HG03571 (cell line): ENCODE results near the gene TSGA10.
"Not testable (repeated sequence)": the region's sequence is repeated elsewhere in the genome, so short reads cannot be mapped to it uniquely, and the experiment has no call there.

ENCODE experiments used
- ATAC-seq: cut with Tn5 transposase; IDR thresholded peaks from one replicate; pipeline ENCODE4 v1.9.1; 2021; ENCODE audit not compliant: unreplicated experiment

Gene TSGA10, protein sequence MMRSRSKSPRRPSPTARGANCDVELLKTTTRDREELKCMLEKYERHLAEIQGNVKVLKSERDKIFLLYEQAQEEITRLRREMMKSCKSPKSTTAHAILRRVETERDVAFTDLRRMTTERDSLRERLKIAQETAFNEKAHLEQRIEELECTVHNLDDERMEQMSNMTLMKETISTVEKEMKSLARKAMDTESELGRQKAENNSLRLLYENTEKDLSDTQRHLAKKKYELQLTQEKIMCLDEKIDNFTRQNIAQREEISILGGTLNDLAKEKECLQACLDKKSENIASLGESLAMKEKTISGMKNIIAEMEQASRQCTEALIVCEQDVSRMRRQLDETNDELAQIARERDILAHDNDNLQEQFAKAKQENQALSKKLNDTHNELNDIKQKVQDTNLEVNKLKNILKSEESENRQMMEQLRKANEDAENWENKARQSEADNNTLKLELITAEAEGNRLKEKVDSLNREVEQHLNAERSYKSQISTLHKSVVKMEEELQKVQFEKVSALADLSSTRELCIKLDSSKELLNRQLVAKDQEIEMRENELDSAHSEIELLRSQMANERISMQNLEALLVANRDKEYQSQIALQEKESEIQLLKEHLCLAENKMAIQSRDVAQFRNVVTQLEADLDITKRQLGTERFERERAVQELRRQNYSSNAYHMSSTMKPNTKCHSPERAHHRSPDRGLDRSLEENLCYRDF

GRCh38 chr2:99154643-99155536, at the start of gene TSGA10, which contains the start of gene LIPT1:
Gene TSGA10, minus strand, starts transcription at chr2:99154942. Its CDS starts 45,503 bp downstream, at chr2:99109439.
Gene LIPT1, plus strand, starts transcription at chr2:99154967. Its CDS starts 6,991 bp downstream, at chr2:99161958.
- ATAC-seq, result peak; percentile 96

DNA sequence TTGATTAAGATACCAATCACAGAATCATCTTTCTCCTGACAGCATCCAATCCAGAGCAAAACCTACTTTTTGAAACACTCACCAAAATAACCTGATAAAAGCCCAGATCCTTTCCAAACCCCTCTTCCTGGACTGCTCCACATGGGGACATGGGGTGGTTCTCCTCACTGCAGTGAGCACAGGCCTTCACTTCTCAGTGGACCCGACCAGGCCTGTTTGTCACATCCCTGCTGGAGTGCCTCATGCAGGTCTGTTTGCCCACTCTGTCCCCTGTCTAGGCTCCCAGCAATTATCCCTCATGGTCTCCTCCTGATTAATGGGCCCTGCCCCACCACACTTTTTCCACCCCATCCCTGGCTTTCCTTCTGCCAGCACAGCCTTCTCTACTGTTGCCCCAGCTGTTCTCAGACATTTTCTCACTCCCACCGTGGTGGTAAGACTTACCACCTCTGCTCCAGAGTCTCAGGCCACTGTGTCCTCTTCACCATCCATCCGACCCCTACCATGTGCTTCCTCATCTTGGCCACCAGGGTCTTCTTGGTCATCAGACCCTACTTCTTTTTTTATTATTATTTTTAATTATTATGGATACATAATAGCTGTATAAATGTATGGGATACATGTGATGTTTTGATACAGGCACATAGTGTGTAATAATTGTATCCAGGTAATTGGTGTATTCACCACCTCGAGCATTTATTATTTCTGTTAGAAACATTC, 47.4 kb upstream of the TSGA10 start:
- no peak for ATAC-seq

DNA sequence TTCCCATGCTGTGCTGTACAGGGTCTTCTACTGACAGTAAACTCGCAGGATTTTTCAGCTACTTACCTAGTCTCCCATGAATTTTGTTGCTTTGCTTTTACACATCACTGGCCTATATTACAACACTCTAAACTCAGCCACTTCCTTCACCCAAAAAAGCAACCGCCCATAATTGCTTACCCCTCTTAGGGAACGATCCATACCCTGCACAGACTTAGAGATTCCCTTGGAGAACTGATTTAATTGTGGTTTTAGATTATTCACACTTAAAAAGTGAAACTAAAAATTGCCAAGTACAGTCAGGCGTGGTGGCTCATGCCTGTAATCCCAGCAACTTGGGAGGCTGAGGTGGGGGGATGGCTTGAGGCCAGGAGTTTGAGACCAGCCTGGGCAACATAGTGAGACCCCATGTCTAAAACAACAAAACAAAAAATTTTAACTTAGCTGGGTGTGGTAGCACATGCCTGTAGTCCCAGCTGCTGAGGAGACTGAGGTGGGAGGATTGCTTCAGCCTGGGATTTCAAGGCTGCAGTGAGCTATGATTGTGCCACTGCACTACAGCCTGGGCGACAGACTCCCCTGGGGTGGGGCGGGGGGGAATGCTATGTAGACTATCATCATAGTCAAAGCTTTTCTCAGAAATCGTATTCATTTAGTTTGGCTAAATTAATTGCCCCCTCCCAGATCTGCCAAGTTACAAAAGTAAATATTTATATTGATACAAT, 45.5 kb upstream of the TSGA10 start:
- no peak for ATAC-seq

GRCh38 chr2:99198103-99198841, 43.5 kb upstream of the TSGA10 start:
- ATAC-seq, result no peak

- not testable (repeated sequence) for ATAC-seq
Measured at GRCh38 chr2:99192364-99192763, 37.6 kb upstream of the TSGA10 start.

DNA sequence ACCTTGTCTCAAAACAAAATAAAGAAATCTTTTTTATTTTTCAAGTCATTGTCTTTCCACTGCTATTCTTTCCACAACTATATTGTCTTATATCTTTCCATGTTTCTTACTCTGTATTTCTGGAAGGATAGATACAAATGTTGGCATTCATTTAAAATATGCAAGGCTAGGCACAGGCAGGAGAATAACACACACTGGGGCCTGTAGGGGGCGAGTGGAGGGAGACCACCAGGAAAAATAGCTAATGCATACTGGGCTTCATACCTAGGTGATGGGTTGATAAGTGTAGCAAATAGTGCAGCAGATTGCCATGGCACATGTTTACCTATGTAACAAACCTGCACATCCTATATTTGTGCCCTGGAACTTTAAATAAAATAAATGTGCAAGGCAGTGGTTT, 35.8 kb upstream of the TSGA10 start:
- ATAC-seq, result no peak

- no peak for ATAC-seq
Measured at GRCh38 chr2:99188357-99188756, 33.6 kb upstream of the TSGA10 start.

GRCh38 chr2:99187011-99187410, 32.3 kb upstream of the TSGA10 start:
- no peak for ATAC-seq

- no peak for ATAC-seq
Measured at GRCh38 chr2:99184811-99185210, 30.1 kb upstream of the TSGA10 start.

- ATAC-seq, result no peak
Measured at GRCh38 chr2:99183025-99183424, 28.3 kb upstream of the TSGA10 start.

DNA sequence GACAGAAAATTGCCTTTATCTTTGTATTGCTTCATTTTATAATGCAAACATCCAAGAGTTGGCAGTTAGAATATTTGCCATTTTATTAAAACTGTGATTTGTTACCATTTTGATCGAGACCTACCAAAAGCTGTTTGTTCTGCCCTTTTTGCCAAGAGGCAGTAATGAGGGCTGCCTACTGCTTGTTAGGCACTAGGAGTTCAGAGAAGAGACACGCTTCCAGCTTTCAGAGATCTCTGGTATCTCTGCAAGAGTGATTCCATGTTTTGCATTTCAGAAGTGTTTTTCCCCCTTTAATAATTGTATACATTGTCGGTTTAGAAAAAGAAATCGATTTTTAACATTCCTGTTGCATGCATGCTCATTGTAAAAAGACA, 26.9 kb upstream of the TSGA10 start:
- ATAC-seq, result no peak

DNA sequence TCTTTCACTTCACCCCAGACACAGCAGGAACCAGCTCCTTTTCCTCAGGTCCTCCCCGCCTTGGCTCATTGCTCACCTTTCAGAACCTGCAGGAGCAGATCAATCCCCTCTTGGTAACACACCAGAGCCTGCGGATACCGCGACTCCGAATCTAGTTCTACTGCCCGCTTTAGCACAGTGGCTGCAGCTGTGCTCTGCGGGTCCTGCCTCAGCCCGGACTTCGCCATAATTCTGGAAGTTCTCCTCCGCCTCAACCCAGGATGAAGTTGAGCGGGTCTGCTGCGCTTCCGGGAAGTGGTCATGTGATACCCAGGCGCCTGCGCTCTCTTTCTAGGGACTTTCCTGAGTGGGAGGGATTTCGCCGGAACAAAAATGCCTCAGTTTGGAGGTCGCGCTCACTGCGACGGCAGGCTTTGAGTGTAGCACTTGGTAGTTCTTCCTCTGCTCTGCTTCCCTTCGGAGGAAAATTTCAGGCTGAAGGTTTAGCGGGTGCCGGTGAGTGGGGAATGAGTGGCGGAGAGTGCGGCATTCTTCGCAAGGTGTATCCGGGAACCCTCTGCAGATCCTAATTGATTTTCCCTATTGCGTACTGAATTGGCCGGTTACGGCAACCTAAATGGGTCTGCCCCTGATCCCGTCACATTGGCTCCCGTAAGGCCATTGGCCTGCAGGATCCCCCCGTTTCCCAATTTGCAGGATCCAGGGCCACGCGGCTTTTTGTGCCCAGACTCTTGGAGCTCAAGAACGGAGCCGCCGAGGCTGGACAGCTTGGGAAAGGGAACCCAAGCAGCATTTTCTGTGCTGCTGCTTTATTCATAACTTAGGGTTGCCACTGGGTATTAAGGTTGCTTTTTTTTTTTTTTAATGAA, 26.2 kb upstream of the TSGA10 start, which contains the start of the genes MITD1 and MRPL30:
TSS of gene MITD1 (minus strand) at position 304 of the 869 bp plus-strand sequence. CDS start at position 227, 77 bp downstream.
TSS of gene MRPL30 (plus strand) at position 430 of the 869 bp plus-strand sequence. CDS start 5,020 bp downstream, outside the sequence.
- peak; percentile 91 for ATAC-seq

DNA sequence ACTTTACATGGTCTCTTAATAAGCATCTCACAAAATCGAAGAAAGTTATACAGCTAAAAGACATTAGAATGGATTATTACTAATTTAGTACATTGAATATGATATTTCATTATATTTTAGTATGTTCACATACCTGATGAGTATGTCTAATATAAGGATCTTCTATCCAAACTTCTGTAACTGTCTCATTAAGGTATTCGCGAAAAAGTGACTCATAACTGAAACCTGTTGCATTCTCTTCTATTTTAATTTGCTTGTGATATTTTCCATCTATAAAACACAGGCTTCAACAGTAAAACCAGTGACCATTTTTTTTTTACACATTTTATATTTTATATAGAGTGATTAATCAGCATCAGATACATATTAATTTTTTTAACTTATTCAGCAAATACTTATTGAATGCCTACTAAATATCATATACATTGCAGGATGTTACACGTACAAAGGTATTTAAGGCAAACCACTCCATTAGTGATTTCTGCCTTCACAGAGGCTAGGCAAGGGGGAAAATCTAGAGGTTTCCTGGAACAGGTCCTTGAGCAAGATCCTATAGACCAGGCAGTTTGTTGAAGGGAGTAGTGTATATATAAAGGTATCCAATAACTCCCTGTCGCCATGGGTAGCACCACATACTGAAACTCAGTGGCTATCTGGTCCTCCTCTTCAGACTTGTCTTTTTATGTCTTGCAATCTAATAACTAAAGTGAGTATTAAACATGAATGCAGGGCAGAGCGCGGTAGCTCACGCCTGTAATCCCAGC, 16.8 kb upstream of the TSGA10 start:
- ATAC-seq, result no peak

- ATAC-seq, result no peak
Measured at GRCh38 chr2:99169534-99169933, 14.8 kb upstream of the TSGA10 start.

DNA sequence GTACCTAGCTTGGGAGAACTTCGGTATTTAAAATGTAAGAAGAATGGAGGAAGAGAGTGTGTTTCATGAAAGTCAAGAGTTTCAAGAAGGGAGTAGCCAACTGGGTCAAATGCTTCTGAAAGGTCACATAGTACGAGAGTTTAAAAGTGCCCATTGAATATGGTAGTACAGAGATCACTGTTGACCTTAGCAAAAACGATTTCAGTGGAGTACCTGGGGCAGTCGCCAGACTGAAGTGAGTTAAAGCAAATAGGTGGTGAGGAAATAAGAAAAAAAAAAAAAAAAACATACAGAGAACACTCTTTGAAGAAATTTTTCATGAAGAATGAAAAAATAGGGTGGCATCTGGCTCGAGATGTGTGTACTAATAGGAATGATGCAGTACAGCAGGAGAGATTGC, 11.5 kb upstream of the TSGA10 start:
- no peak for ATAC-seq

GRCh38 chr2:99159594-99159993, 4.9 kb upstream of the TSGA10 start:
- ATAC-seq, result no peak

DNA sequence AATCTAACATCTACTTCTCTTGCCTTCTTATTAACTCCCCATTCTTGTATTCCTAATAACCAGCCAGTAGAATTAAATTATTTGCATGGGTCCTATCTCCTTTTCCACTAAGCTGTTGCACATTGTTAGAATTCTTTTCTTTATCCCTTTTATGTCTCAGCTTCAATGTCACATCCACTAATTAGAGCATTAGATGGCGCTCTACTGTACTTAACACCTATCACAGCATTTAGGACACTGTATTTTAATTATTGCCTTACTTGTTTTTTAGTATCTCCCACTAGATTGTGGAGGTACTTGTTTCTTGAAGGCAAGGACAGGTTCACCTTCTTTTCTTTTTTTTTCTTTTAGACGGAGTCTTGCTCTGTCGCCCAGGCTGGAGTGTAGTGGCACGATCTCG, 3.9 kb upstream of the TSGA10 start:
- ATAC-seq, result no peak
